Measurements from ENCODE around the gene EML2.
"Not testable (repeated sequence)": the region's sequence is repeated elsewhere in the genome, so short reads cannot be mapped to it uniquely, and the experiment has no call there.

The EML2 gene

GRCh38 chr19:45638930-45639729, at the start of gene EML2:
EML2 (minus strand) TSS chr19:45639397; CDS start chr19:45639376, 21 bp downstream.
- DNase-seq (ENCODE audit: low spot score), result peak; percentile 22

- DNase-seq (ENCODE audit: low spot score), result no peak
Observed at GRCh38 chr19:45687599-45687998, 48.4 kb upstream of the EML2 start.

- DNase-seq (ENCODE audit: low spot score), result not testable (repeated sequence)
Observed at GRCh38 chr19:45685045-45685444, 45.8 kb upstream of the EML2 start.

- DNase-seq (ENCODE audit: low spot score), result no peak
Observed at GRCh38 chr19:45682908-45683307, 43.7 kb upstream of the EML2 start.

GRCh38 chr19:45682117-45682516, 42.9 kb upstream of the EML2 start:
- no peak for DNase-seq (ENCODE audit: low spot score)

- DNase-seq (ENCODE audit: low spot score), result peak; percentile 77
Observed at GRCh38 chr19:45681391-45682015, 42.3 kb upstream of the EML2 start.

- no peak for DNase-seq (ENCODE audit: low spot score)
Observed at GRCh38 chr19:45677351-45678230, 38.4 kb upstream of the EML2 start.

- no peak for DNase-seq (ENCODE audit: low spot score)
Observed at GRCh38 chr19:45676851-45677263, 37.7 kb upstream of the EML2 start.

GRCh38 chr19:45674946-45675345, 35.7 kb upstream of the EML2 start:
- no peak for DNase-seq (ENCODE audit: low spot score)

- peak; percentile 69 for DNase-seq (ENCODE audit: low spot score)
Observed at GRCh38 chr19:45670670-45671453, 31.7 kb upstream of the EML2 start.

GRCh38 chr19:45668342-45668871, 29.2 kb upstream of the EML2 start:
- no peak for DNase-seq (ENCODE audit: low spot score)

GRCh38 chr19:45667620-45668341, 28.6 kb upstream of the EML2 start, which contains the start of gene GIPR:
GIPR (plus strand) TSS chr19:45668221; CDS start chr19:45669521, 1,300 bp downstream.
- DNase-seq (ENCODE audit: low spot score), result no peak

- no peak for DNase-seq (ENCODE audit: low spot score)
Observed at GRCh38 chr19:45664575-45664974, 25.4 kb upstream of the EML2 start.

GRCh38 chr19:45663800-45664199, 24.6 kb upstream of the EML2 start:
- DNase-seq (ENCODE audit: low spot score), result no peak

- DNase-seq (ENCODE audit: low spot score), result no peak
Observed at GRCh38 chr19:45660636-45661035, 21.4 kb upstream of the EML2 start.

GRCh38 chr19:45659096-45659729, 20.0 kb upstream of the EML2 start:
- DNase-seq (ENCODE audit: low spot score), result no peak

GRCh38 chr19:45657520-45658167, 18.4 kb upstream of the EML2 start:
- no peak for DNase-seq (ENCODE audit: low spot score)

- no peak for DNase-seq (ENCODE audit: low spot score)
Observed at GRCh38 chr19:45655073-45655472, 15.9 kb upstream of the EML2 start.

- DNase-seq (ENCODE audit: low spot score), result no peak
Observed at GRCh38 chr19:45653634-45654033, 14.4 kb upstream of the EML2 start.

GRCh38 chr19:45650722-45651121, 11.5 kb upstream of the EML2 start:
- DNase-seq (ENCODE audit: low spot score), result no peak
